GM19193 (cell line): ENCODE measurements around the gene OR9A2.

ENCODE experiments used
- POLR2A ChIP-seq: IDR thresholded peaks from 4 replicates; pipeline ENCODE4 v1.6.1; 2011; ENCODE audit not compliant: insufficient read depth, insufficient read length; ENCODE audit errors: extremely low read depth

The OR9A2 gene, protein sequence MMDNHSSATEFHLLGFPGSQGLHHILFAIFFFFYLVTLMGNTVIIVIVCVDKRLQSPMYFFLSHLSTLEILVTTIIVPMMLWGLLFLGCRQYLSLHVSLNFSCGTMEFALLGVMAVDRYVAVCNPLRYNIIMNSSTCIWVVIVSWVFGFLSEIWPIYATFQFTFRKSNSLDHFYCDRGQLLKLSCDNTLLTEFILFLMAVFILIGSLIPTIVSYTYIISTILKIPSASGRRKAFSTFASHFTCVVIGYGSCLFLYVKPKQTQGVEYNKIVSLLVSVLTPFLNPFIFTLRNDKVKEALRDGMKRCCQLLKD

GRCh38 chr7:143027032-143027431 lies at the start of gene OR9A2:
Gene OR9A2, minus strand, starts transcription at chr7:143027132. Its CDS starts 0 bp downstream, at chr7:143027132.
- no peak for TF ChIP-seq POLR2A

DNA sequence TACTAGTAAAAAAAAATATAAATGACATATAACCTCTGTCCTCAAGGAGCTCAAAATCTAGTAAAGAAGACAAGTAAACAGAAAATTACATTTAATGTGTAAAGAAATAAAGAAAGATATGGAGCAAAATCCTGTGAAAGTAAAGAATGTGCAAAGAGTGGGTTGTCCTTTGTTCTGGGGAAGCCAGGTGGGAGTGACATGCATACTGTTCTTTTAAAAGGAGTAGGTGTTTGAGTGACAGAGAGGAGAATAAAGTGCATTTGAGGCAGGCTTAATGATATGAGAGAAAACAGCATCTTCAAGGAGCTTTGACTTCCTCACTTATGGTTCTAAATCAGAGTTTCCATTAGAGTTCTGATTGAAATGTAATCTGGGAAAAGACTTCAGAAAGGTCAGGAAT lies 47.2 kb upstream of the OR9A2 start:
- TF ChIP-seq POLR2A: no peak

DNA sequence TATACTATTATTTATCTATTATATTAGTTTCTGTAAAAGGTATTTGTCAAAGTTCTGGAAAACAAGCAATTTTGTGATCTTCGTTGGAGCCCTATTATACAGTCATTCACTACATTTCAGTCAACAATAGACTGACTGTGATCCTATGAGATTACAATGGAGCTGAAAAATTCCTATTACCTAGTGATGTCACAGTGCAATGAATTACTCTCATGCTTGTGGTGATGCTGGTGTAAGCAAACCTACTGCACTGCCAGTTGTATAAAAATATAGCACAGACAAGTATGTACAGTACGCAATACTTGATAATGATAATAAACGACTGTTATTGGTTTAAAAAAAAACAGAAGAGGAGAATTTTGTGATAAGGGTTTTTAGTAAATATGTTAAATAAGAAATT lies 46.6 kb upstream of the OR9A2 start:
- TF ChIP-seq POLR2A: no peak

GRCh38 chr7:143069912-143070500 lies 43.1 kb upstream of the OR9A2 start:
- no peak for TF ChIP-seq POLR2A

DNA sequence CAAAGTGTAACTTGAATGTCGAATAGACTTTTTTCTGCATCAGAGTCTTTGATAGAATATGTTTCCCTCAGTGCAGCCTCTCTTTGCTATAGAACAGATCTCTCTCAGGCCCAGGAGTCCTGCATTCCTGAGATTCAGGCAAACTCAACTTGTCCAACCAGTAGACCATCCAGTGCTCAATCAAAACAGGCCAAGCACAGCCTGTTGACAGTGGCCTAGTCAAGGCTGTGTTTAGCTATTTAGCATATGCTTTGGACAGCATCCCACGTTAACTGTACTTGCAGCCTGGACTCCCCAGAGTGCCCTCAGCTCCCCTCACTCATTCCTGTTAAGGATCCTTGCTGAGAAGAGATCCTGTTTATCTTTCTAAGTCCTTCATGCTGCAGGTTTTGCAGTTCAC lies 41.5 kb upstream of the OR9A2 start:
- no peak for TF ChIP-seq POLR2A

- TF ChIP-seq POLR2A: no peak
These were observed 36.8 kb upstream of the OR9A2 start for GRCh38 chr7:143063741-143064140.

DNA sequence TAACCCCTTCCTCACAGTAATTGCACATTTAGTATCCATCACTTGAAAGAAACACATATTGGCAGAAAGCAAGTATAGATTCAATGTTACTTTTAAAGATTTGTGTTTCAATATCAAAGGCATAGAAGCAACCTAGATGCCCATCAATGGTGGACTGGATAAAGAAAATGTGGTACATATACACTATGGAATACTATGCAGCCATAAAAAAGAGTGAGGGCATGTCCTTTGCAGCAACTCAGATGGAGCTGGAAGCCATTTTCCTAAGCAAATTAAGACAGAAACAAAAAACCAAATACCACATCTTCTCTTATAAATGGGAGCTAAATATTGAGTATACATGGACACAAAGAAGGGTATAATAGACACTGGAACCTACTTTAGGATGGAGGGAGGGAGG lies 28.8 kb upstream of the OR9A2 start:
- no peak for TF ChIP-seq POLR2A

DNA sequence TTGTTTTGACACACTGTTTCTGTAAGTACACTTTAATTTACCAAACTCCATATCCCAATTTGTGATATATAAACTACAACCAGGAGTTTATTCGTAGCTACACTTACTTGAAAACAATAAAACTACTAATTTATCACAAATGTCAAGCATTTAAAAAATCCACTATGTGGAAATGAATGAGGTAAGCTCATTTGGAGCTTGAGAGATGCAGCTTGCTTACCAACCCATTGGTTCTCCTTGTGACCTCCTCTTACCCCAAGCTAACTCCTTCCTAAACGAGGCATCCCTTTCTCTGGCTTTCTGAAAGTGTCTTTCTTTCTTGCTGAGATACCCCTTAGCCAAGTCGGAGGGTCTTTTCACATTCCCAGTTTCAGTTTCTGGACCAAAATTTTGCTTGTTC lies 27.7 kb upstream of the OR9A2 start:
- TF ChIP-seq POLR2A: no peak

- TF ChIP-seq POLR2A: no peak
These were observed 25.1 kb upstream of the OR9A2 start, which contains the start of gene OR6V1 for GRCh38 chr7:143052041-143052440. Gene OR6V1, plus strand, starts transcription at chr7:143052341. Its CDS starts 0 bp downstream, at chr7:143052341.

- TF ChIP-seq POLR2A: no peak
These were observed 24.0 kb upstream of the OR9A2 start for GRCh38 chr7:143050931-143051330.

GRCh38 chr7:143049362-143049761 lies 22.4 kb upstream of the OR9A2 start:
- TF ChIP-seq POLR2A: no peak

- TF ChIP-seq POLR2A: no peak
These were observed 21.9 kb upstream of the OR9A2 start for GRCh38 chr7:143048827-143049226.

GRCh38 chr7:143047326-143047725 lies 20.4 kb upstream of the OR9A2 start:
- no peak for TF ChIP-seq POLR2A

GRCh38 chr7:143046426-143046851 lies 19.5 kb upstream of the OR9A2 start:
- TF ChIP-seq POLR2A: no peak

DNA sequence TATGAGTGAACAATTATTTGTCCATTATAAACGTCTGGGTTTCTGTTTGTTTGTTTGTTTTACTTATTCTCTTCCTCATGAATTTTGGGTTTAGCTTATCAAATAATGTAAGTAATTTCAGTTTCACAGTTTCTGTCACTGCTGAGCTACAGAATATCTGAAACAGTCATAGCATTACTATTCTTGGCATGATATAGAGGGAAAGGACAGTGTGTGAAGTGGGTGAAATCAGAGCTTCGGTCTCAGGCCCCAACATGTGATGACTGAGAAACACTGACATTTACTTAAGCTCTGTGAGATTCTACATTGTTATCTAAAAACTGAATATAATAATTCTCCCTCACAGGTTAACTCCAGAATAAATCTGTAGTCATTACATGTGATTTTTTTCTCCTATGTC lies 16.5 kb upstream of the OR9A2 start:
- no peak for TF ChIP-seq POLR2A

DNA sequence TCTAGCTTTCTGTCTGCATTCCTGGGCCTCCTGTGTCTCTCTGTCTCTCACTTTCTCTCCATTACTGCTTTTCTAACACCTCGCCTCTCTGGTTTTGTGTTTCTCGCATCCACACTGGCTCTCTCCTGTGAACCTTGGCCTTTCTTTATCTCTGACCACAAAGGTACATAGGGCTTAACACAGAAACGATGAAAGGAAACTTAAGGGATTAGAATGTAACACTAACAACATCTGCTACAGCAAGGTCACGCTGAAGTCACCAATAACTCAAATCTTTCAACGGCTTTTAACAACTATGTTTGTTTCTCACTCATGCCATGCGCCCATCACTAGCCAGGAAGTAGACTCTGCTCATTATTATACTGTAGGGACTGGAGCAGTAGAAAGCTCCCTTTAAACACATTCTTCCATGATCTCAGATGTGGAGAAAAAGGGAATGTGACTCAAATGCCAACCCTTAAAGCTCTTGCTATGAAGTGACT lies 15.9 kb upstream of the OR9A2 start:
- TF ChIP-seq POLR2A: no peak

DNA sequence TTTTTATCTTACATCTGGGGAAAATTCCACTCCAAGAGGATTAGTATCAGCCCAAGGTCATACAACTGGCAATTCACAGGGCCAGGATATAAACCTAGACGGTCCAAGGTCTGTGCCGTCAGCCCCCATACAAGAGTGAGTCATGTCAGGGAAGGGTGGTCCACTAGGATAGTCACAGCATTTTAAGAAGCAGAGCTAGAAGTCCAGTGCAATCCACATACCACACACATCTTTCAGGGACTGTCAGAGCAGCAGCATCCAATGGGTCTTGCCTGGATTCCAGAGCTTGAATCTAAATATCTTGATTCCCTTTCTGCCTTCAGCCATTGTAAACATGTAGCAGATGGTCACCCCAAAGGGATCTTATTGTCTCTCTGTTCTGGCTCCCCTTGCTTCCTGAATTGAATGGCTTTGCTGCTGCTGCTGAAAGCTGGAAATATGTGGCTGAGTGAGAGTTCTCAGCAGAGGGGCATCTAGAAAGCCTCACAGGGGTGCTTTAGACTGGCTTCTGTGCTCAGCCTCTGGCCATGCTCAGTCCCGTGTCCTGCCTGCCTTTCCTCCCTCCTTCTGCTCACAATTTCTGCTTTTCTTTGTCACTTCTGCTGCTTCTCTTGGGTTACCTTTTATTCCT lies 15.3 kb upstream of the OR9A2 start:
- TF ChIP-seq POLR2A: no peak

- TF ChIP-seq POLR2A: no peak
These were observed 14.4 kb upstream of the OR9A2 start for GRCh38 chr7:143041346-143041745.
